PFSK-1 (cell line): ENCODE data around the gene PDZD7.
A peak's percentile ranks its signal among the peaks of the same experiment; 100 is the strongest.

Experiments
- FOXP2 ChIP-seq: optimal IDR thresholded peaks from 2 replicates; pipeline ENCODE3; 2011; ENCODE audit warnings: borderline replicate concordance, control low read depth, inconsistent platforms; ENCODE audit not compliant: insufficient read depth; ENCODE audit errors: extremely low read length, extremely low read depth
- POLR2AphosphoS5 ChIP-seq: IDR thresholded peaks from 2 replicates; pipeline ENCODE4 v1.6.1; 2012; ENCODE audit warnings: low read depth, mild to moderate bottlenecking, control low read depth, low read length, moderate library complexity
- TAF1 ChIP-seq: IDR thresholded peaks from 2 replicates; pipeline ENCODE4 v1.6.1; 2012; ENCODE audit warnings: low read length, control low read depth, borderline replicate concordance; ENCODE audit not compliant: insufficient read depth
- TF ChIP-seq, protein P1 (sequence below), 2 experiments: IDR thresholded peaks; 2 replicates each; pipeline versions ENCODE4 v1.6.1 to v1.8.0; 2011 to 2012; ENCODE audit warnings: low read depth in 2 of 2, low read length in 2 of 2, control low read depth in 1 of 2, inconsistent platforms in 1 of 2, mild to moderate bottlenecking in 1 of 2, moderate library complexity in 1 of 2; ENCODE audit not compliant: insufficient read depth in 1 of 2

DNA sequence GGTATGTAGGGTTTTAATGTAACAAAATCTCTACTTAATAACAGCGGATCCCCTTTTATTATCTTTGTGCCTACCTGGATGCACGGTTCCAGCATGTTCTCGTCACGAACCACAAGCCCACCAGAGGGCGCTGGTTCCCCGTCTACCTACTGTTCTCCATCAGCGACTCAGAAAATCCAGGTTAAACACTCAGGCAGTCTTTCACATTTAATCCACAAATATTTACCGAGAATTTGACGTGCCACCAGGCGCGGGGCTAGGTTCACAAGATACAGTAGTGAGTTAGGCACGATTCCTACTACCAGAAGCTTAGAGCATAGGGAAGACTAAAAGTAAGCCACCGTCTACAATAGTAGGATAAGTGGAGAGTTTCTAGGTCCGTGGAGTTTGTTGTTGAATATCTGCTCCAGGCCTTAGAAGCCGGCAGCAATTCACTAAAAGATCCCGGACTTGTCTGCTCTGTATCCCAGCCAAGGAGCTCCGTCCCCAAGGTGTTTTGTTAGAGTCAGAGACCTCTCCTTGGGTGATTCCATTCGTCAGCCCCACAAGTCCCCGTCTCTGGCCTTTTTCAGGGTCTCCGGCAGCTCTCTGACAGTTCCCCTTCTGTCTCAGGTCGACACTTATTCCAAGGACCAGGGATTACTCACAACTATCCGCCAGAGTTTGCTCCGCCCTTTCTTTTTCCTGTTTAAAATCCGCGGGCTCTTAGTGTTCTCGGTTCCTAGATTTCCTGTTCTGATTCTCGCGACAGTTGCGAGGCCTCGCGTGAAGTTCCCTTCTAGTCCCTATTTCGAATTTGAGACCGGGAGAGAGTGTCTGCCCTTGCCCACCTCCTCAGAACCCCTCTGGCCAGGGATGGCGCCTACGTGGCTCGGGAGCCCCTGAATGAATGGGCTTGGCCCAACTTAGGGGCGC is 29.4 kb upstream of the PDZD7 start:
- peak; percentile 46; the same call in 1 of the 2 replicates for TF ChIP-seq POLR2AphosphoS5
- no peak for TF ChIP-seq FOXP2
- TF ChIP-seq, protein P1, sequence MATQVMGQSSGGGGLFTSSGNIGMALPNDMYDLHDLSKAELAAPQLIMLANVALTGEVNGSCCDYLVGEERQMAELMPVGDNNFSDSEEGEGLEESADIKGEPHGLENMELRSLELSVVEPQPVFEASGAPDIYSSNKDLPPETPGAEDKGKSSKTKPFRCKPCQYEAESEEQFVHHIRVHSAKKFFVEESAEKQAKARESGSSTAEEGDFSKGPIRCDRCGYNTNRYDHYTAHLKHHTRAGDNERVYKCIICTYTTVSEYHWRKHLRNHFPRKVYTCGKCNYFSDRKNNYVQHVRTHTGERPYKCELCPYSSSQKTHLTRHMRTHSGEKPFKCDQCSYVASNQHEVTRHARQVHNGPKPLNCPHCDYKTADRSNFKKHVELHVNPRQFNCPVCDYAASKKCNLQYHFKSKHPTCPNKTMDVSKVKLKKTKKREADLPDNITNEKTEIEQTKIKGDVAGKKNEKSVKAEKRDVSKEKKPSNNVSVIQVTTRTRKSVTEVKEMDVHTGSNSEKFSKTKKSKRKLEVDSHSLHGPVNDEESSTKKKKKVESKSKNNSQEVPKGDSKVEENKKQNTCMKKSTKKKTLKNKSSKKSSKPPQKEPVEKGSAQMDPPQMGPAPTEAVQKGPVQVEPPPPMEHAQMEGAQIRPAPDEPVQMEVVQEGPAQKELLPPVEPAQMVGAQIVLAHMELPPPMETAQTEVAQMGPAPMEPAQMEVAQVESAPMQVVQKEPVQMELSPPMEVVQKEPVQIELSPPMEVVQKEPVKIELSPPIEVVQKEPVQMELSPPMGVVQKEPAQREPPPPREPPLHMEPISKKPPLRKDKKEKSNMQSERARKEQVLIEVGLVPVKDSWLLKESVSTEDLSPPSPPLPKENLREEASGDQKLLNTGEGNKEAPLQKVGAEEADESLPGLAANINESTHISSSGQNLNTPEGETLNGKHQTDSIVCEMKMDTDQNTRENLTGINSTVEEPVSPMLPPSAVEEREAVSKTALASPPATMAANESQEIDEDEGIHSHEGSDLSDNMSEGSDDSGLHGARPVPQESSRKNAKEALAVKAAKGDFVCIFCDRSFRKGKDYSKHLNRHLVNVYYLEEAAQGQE (IDR thresholded peaks at IDR 0.05; ENCODE audit: insufficient read depth in 1 of 2, low read depth in 2 of 2, low read length in 2 of 2) = no peak
- TF ChIP-seq TAF1 = no peak; the same call in 1 of the 2 replicates
